ENCODE results near the gene TEKT1.

TEKT1 gene

GRCh38 chr17:6755731-6756184 lies 75.8 kb downstream of the TEKT1 start, which contains the start of gene XAF1:
TSS of gene XAF1 (plus strand) at chr17:6756046. CDS start at chr17:6756079, 33 bp downstream.
- no peak for DNase-seq

- no peak for DNase-seq
These were observed 76.2 kb downstream of the TEKT1 start for GRCh38 chr17:6755281-6755680.

GRCh38 chr17:6753546-6753945 lies 78.0 kb downstream of the TEKT1 start:
- no peak for DNase-seq

GRCh38 chr17:6753006-6753445 lies 78.5 kb downstream of the TEKT1 start:
- no peak for DNase-seq

- no peak for DNase-seq
These were observed 79.2 kb downstream of the TEKT1 start for GRCh38 chr17:6752068-6752909.

GRCh38 chr17:6749519-6749918 lies 82.0 kb downstream of the TEKT1 start:
- no peak for DNase-seq

GRCh38 chr17:6748617-6749016 lies 82.9 kb downstream of the TEKT1 start:
- no peak for DNase-seq
